ENCODE results near the gene SMIM35. TPM values are rescaled to one million over a fixed set of nuclear protein-coding genes. Genes with fewer than 3 reads are reported as not detected.

The SMIM35 gene
- polyA plus RNA-seq, 1 of the 3 experiments (the other 2 are of a cell fraction): not detected

DNA sequence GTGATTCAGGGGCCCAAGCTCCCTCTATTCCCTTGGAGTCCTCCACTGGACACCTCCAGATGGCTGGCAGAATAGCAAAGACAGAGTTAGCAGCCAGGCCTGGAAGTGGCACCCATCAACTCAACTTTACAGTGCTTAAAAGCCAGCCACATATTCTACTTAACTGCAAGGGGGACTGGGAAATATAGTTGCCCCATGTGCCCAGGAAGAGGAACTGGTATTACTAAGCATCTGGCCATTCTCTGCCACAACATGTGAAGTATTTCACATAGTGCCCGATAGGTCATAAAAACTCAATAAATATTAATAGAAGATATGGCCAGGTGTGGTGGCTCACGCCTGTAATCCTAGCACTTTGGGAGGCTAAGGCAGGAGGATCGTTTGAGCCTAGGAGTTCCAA lies 106.0 kb downstream of the SMIM35 start:
- Histone ChIP-seq H3K27me3 (ENCODE audit: insufficient read depth) (peaks cover 5% of the 10 kb centered on the region; the same call in 1 of the 2 replicates), H3K9me3 (no peaks in the 10 kb centered on the region), H3K27ac (ENCODE audit: low read depth in 2 of 2, low read length in 1 of 2) (no peak overlapping the region), H2AFZ (ENCODE audit: low read depth) (no peak overlapping the region), H3K9ac (no peak overlapping the region), H3K4me2 (no peak overlapping the region), H3F3A (replicated peaks; ENCODE audit: insufficient read depth) (no peaks in the 10 kb centered on the region), H3K4me3 (ENCODE audit: low read depth in 2 of 2, low read length in 1 of 2) (no peak overlapping the region), H4K20me1 (ENCODE audit: insufficient read depth) (no peaks in the 10 kb centered on the region), H3K79me2 (ENCODE audit: insufficient read depth) (no peaks in the 10 kb centered on the region), H3K4me1 (ENCODE audit: control insufficient read depth in 1 of 2, insufficient read depth in 2 of 2, low read depth in 1 of 2, low read length in 1 of 2) (peaks cover 0 to 5% of the 10 kb centered on the region in 2 experiments; a peak in 1 of 4 replicates), H3K9me2 (no peaks in the 10 kb centered on the region), H3K36me3 (replicated peaks in 1 of 2; ENCODE audit: control insufficient read depth in 1 of 2, insufficient read depth in 2 of 2, low read length in 1 of 2) (no peaks in the 10 kb centered on the region)
- WGBS (ENCODE audit: low lambda C conversion rate): 66% methylated on average over 3 of the region's 3 CpGs
- DNase-seq: no peak
- TF ChIP-seq, protein P1, sequence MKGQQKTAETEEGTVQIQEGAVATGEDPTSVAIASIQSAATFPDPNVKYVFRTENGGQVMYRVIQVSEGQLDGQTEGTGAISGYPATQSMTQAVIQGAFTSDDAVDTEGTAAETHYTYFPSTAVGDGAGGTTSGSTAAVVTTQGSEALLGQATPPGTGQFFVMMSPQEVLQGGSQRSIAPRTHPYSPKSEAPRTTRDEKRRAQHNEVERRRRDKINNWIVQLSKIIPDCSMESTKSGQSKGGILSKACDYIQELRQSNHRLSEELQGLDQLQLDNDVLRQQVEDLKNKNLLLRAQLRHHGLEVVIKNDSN (IDR thresholded peaks at IDR 0.05; ENCODE audit: borderline replicate concordance, low read depth): no peak
- no peak for TF ChIP-seq RFX5 (IDR thresholded peaks at IDR 0.05; ENCODE audit: low read length)
- no peak for TF ChIP-seq TEAD4 (IDR thresholded peaks at IDR 0.05; ENCODE audit: borderline replicate concordance, insufficient read depth)
- TF ChIP-seq FOXM1 (IDR thresholded peaks at IDR 0.05; ENCODE audit: low read depth): no peak
- no peak for TF ChIP-seq EP300 (IDR thresholded peaks at IDR 0.05; ENCODE audit: borderline replicate concordance in 1 of 2, low read depth in 1 of 2, low read length in 1 of 2)
- TF ChIP-seq, protein P2, sequence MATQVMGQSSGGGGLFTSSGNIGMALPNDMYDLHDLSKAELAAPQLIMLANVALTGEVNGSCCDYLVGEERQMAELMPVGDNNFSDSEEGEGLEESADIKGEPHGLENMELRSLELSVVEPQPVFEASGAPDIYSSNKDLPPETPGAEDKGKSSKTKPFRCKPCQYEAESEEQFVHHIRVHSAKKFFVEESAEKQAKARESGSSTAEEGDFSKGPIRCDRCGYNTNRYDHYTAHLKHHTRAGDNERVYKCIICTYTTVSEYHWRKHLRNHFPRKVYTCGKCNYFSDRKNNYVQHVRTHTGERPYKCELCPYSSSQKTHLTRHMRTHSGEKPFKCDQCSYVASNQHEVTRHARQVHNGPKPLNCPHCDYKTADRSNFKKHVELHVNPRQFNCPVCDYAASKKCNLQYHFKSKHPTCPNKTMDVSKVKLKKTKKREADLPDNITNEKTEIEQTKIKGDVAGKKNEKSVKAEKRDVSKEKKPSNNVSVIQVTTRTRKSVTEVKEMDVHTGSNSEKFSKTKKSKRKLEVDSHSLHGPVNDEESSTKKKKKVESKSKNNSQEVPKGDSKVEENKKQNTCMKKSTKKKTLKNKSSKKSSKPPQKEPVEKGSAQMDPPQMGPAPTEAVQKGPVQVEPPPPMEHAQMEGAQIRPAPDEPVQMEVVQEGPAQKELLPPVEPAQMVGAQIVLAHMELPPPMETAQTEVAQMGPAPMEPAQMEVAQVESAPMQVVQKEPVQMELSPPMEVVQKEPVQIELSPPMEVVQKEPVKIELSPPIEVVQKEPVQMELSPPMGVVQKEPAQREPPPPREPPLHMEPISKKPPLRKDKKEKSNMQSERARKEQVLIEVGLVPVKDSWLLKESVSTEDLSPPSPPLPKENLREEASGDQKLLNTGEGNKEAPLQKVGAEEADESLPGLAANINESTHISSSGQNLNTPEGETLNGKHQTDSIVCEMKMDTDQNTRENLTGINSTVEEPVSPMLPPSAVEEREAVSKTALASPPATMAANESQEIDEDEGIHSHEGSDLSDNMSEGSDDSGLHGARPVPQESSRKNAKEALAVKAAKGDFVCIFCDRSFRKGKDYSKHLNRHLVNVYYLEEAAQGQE (IDR thresholded peaks at IDR 0.05; ENCODE audit: low read depth, low read length): no peak
- TF ChIP-seq NFIC (IDR thresholded peaks at IDR 0.05; ENCODE audit: borderline replicate concordance): no peak
- TF ChIP-seq TAF1 (IDR thresholded peaks at IDR 0.05; ENCODE audit: borderline replicate concordance, low read depth, low read length): no peak
- no peak for TF ChIP-seq CHD2 (IDR thresholded peaks at IDR 0.05; ENCODE audit: low read length, partially characterized antibody)
- TF ChIP-seq NRF1 (IDR thresholded peaks at IDR 0.05; ENCODE audit: low read depth, low read length): no peak
- TF ChIP-seq RXRA (IDR thresholded peaks at IDR 0.05; ENCODE audit: borderline replicate concordance, low read depth): no peak
- TF ChIP-seq GATA2 (CRISPR knock-in tag; IDR thresholded peaks at IDR 0.05): no peak
- no peak for TF ChIP-seq GABPA (IDR thresholded peaks at IDR 0.05; ENCODE audit: low read depth)
- TF ChIP-seq ELF1 (IDR thresholded peaks at IDR 0.05): no peak
- no peak for TF ChIP-seq RAD21 (IDR thresholded peaks at IDR 0.05; ENCODE audit: low read length)
- TF ChIP-seq, protein P3, sequence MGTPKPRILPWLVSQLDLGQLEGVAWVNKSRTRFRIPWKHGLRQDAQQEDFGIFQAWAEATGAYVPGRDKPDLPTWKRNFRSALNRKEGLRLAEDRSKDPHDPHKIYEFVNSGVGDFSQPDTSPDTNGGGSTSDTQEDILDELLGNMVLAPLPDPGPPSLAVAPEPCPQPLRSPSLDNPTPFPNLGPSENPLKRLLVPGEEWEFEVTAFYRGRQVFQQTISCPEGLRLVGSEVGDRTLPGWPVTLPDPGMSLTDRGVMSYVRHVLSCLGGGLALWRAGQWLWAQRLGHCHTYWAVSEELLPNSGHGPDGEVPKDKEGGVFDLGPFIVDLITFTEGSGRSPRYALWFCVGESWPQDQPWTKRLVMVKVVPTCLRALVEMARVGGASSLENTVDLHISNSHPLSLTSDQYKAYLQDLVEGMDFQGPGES (IDR thresholded peaks at IDR 0.05; ENCODE audit: low read depth, low read length): no peak
- no peak for TF ChIP-seq RCOR1 (IDR thresholded peaks at IDR 0.05; ENCODE audit: low read length)
- POLR2A ChIA-PET: no interaction called here
- CTCF ChIA-PET: interaction anchor here (2.4 to 3.0 kb wide), 2 partner anchors 34 to 73 kb away, joined by 8 to 11 read pairs; no protein-coding TSS in a partner anchor

All from SK-N-SH (cell line).